ENCODE results near the gene DLGAP1.

DNA sequence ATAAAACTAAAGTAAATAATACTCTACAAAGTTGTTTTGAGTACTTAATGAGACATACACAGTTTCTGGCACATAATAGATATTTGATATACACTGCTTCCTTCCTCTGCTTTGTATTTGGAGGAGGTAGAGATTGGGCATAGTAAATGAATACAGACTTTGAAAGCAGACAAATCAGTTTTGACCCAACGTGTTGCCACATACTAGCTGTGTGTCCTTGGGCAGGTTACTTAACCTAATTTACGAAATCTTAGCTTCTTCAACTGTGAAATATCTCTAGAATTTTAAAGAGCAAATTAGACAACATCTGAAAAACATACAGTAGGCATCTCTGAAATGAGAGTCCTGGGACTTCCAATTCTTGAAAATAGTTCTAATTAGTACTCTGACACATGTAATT is 579.7 kb downstream of the DLGAP1 start:
- TF ChIP-seq, protein P1, sequence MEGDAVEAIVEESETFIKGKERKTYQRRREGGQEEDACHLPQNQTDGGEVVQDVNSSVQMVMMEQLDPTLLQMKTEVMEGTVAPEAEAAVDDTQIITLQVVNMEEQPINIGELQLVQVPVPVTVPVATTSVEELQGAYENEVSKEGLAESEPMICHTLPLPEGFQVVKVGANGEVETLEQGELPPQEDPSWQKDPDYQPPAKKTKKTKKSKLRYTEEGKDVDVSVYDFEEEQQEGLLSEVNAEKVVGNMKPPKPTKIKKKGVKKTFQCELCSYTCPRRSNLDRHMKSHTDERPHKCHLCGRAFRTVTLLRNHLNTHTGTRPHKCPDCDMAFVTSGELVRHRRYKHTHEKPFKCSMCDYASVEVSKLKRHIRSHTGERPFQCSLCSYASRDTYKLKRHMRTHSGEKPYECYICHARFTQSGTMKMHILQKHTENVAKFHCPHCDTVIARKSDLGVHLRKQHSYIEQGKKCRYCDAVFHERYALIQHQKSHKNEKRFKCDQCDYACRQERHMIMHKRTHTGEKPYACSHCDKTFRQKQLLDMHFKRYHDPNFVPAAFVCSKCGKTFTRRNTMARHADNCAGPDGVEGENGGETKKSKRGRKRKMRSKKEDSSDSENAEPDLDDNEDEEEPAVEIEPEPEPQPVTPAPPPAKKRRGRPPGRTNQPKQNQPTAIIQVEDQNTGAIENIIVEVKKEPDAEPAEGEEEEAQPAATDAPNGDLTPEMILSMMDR (IDR thresholded peaks at IDR 0.05) = no peak
- TF ChIP-seq POLR2AphosphoS5 (IDR thresholded peaks at IDR 0.05) (no peak), POLR2A (IDR thresholded peaks at IDR 0.05) (no peak), EP300 (IDR thresholded peaks at IDR 0.05) (no peak)
